GM12891 (cell line): ENCODE results near the gene HSD17B11.

Experiments used
- POLR2A ChIP-seq: IDR thresholded peaks from 2 replicates; pipeline ENCODE4 v1.6.1; 2011; ENCODE audit warnings: low read depth, low read length, control low read depth
- POLR2AphosphoS5 ChIP-seq: IDR thresholded peaks from 2 replicates; pipeline ENCODE4 v1.6.1; 2011; ENCODE audit warnings: low read depth, low read length, control low read depth
- POU2F2 ChIP-seq: IDR thresholded peaks from 2 replicates; pipeline ENCODE4 v1.6.1; 2011; ENCODE audit warnings: low read depth, mild to moderate bottlenecking, control low read depth, low read length, moderate library complexity
- TAF1 ChIP-seq: IDR thresholded peaks from 2 replicates; pipeline ENCODE4 v1.6.1; 2011; ENCODE audit warnings: low read depth, low read length, control low read depth

- no peak for TF ChIP-seq POLR2A
- no peak for TF ChIP-seq POLR2AphosphoS5
- TF ChIP-seq POU2F2: no peak
- TF ChIP-seq TAF1: no peak
Observed at GRCh38 chr4:87392183-87392582, 1.2 kb upstream of the HSD17B11 start.
